ENCODE measurements around the gene POU2AF3.

POU2AF3 gene

DNA sequence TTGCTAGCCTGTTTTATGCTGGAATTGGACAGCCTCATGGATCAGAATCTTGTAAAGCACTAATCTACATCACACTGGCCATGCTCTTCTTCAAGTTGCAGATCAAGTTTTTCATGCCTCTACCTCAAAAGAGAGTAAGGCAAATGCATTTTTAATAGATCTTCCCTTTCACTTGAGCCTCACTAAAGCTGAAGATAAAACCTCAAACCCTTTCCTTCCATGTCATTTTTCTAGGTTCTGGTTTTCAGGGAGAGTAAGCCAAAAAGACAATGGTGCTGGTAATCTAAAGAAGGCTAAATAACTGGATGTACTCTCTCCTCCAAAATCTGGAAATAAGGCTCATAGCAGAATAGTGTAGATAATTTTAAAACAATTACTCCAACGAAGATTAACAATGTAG, 52.5 kb downstream of the POU2AF3 start:
- no peak for DNase-seq (ENCODE audit: low read depth, low spot score)
- H3K9ac ChIP-seq (ENCODE audit: insufficient read length) = no peak overlapping the region

DNA sequence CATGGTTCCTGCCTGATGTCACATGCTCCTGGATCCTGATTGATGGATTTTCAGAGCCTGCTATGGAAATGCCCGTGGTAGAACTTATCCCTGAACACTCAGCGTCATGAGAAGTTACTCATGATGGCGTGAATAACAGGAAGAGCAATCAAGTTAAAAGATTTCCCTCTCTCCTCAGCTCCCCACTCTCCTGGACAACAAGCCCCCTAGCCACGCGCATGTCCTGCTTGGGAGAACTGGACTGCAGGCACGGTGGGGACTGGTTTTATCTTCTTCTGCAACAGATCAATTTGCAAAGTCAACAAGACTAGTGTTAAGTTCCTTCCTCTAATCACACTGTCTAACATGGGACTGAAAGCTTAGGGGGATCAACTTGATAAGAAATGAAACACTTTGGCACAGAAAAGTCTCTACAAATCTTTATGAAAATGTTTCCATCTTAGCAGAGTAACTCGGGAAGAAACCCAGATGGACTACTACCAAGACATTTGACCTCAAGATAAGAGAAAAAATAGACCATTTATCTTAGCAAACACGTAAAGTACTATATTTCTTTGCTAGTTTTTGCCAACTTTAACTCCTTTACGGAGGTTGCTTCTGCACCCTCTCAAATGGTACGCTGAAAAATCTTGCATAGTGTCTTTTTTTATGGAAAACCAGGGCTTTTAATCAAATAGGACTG, 53.2 kb downstream of the POU2AF3 start:
- Histone ChIP-seq H3K4me3 (no peak overlapping the region), H3K9ac (ENCODE audit: insufficient read length) (no peak overlapping the region), H3K27ac (no peak overlapping the region), H3K9me3 (ENCODE audit: low read depth, low read length) (no peaks in the 10 kb centered on the region), H3K36me3 (ENCODE audit: insufficient read depth, low read length) (no peaks in the 10 kb centered on the region)
- no peak for TF ChIP-seq EZH2 (IDR thresholded peaks at IDR 0.05)
- no peak for DNase-seq (ENCODE audit: low read depth, low spot score)

More for the DNA sequence above, 52.5 kb downstream of the POU2AF3 start:
- Histone ChIP-seq H3K4me3 (no peak overlapping the region), H3K27ac (no peak overlapping the region), H3K36me3 (ENCODE audit: insufficient read depth, low read length) (no peaks in the 10 kb centered on the region), H3K9me3 (ENCODE audit: low read depth, low read length) (no peaks in the 10 kb centered on the region)
- TF ChIP-seq EZH2 (IDR thresholded peaks at IDR 0.05) (no peak), FOXP2 (optimal IDR thresholded peaks at IDR 0.05; ENCODE audit: control extremely low read depth, extremely low read length, insufficient read depth) (no peak), POLR2AphosphoS5 (IDR thresholded peaks at IDR 0.05; ENCODE audit: borderline replicate concordance, low read depth, low read length) (no peak)

DNA sequence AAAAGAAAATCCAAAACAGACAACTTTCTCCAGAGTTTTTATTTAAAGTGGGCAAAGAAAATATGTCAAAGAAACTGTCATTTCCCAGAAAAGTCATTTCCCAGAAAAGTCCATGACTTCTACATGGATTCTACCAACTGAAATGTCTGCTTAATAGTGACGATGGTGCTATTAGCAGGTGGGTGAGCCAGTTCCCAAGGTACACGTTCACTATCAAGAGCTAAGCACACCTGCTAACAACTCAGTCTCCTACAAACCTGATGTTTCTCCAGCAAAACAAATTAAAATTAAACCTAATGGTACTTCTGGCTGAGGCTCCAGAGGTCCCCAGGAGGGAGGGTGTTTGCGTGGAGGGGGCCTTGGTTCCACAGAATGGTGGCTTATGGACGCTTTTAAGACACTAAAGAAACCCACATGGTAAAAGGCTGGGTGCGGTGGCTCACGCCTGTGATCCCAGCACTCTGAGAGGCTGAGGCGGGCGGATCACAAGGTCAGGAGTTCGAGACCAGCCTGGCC, 53.9 kb downstream of the POU2AF3 start:
- no peak for DNase-seq (ENCODE audit: low read depth, low spot score)
- H3K36me3 ChIP-seq (ENCODE audit: insufficient read depth, low read length) = no peaks in the 10 kb centered on the region
- H3K9me3 ChIP-seq (ENCODE audit: low read depth, low read length) = no peaks in the 10 kb centered on the region
- H3K9ac ChIP-seq (ENCODE audit: insufficient read length) = no peak overlapping the region
- no peak overlapping the region for H3K27ac ChIP-seq
- H3K4me3 ChIP-seq = no peak overlapping the region
- no peak for TF ChIP-seq POLR2AphosphoS5 (IDR thresholded peaks at IDR 0.05; ENCODE audit: borderline replicate concordance, low read depth, low read length)
- no peak for TF ChIP-seq FOXP2 (optimal IDR thresholded peaks at IDR 0.05; ENCODE audit: control extremely low read depth, extremely low read length, insufficient read depth)
- no peak for TF ChIP-seq EZH2 (IDR thresholded peaks at IDR 0.05)

DNA sequence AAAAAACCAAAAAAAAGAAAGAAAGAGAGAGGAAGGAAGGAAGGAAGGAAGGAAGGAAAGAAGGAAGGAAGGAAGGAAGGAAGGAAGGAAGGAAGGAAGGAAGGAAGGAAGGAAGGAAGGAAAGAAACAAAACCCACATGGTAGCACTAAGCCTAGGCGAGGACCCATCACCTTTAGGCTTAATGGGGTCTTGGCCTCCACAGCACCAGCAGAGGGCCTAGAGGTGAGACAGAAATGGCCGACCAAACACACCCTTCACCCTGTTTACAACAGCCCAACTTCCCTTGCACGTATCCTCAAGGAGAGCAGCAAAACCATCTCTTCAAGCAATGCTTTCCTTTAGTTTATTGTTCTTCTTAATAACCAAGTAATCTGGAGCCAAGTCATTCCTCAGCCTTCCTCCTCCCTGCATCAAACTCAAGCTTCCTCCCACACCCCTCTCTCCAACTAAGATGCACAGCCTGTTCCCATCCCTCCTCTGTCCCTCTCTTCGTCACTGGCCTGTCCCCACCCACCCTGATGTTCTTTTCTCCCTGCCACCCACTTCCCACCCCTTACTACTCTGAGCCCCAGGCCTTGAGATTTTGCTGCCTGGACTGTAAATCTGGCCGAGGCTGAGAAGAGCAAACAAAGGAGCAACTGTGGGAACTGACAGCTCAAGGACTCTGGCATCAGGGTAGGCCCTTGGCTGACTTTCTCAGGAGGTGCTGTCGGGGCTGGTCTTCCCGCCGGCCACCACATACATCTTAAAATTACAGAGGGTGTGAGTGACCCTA, 54.8 kb downstream of the POU2AF3 start:
- H3K9ac ChIP-seq (ENCODE audit: insufficient read length) = no peak overlapping the region
- no peak for DNase-seq (ENCODE audit: low read depth, low spot score)
- H3K4me3 ChIP-seq = no peak overlapping the region
- H3K9me3 ChIP-seq (ENCODE audit: low read depth, low read length) = no peaks in the 10 kb centered on the region
- no peaks in the 10 kb centered on the region for H3K36me3 ChIP-seq (ENCODE audit: insufficient read depth, low read length)
- TF ChIP-seq EZH2 (IDR thresholded peaks at IDR 0.05) (no peak), POLR2AphosphoS5 (IDR thresholded peaks at IDR 0.05; ENCODE audit: borderline replicate concordance, low read depth, low read length) (no peak), FOXP2 (optimal IDR thresholded peaks at IDR 0.05; ENCODE audit: control extremely low read depth, extremely low read length, insufficient read depth) (no peak)
- H3K27ac ChIP-seq = no peak overlapping the region

DNA sequence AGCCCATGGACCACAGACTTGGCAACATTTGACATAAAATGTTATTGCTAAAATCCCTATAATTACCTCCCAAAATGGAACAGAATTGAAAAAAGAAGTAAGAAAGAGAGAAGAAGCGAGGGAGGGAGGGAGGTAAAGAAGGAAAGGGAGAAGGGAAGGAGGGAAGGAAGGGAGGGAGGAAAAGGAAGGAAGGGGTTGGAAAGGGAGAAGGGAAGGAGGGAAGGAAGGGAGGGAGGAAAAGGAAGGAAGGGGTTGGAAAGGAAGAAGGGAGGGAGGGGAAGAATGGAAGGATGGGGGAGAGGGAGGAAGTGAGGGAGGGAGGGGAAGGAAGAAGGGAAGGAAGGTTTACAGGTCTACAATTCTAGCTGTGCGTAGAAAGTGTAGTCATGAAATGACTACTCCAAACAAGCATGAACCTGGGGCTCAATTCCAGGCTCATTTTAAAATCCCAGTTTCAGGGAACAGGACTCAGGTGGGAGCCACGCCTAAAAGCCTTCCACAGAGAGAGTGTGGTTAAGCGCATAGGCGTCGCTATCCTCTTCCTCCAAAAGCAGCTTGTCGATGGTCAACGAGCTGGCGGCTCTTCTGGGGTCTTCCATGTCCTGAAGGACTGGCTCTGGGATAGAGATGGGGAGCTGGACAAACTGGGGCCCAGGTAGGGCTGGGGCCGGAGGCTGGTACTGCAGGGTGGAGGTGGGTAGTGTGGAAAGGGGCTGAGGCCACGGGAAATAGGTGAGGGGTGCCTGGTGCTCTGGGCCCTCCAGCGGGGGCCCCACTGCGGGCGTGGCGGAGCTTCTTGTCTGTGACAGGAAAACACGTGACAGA, 55.6 kb downstream of the POU2AF3 start:
- Histone ChIP-seq H3K9me3 (ENCODE audit: low read depth, low read length) (no peaks in the 10 kb centered on the region), H3K27ac (no peak overlapping the region), H3K9ac (ENCODE audit: insufficient read length) (no peak overlapping the region), H3K4me3 (no peak overlapping the region), H3K36me3 (ENCODE audit: insufficient read depth, low read length) (no peaks in the 10 kb centered on the region)
- TF ChIP-seq POLR2AphosphoS5 (IDR thresholded peaks at IDR 0.05; ENCODE audit: borderline replicate concordance, low read depth, low read length) = no peak
- no peak for TF ChIP-seq FOXP2 (optimal IDR thresholded peaks at IDR 0.05; ENCODE audit: control extremely low read depth, extremely low read length, insufficient read depth)
- TF ChIP-seq EZH2 (IDR thresholded peaks at IDR 0.05) = no peak
- DNase-seq (ENCODE audit: low read depth, low spot score) = no peak

DNA sequence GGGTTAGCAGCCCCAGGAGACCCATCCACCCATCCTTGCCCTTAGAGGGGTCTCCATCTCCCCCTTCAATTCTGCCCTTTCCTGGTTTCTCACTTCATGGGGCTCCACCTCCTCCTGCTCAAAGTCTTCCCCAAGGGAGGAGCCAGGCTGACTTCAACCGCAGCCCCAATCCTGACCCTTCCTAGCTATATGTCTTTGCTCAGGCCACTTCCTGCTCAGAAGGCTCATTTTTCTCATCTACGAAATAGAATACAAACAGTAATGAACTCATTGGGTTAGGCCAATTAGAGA, 56.2 kb downstream of the POU2AF3 start:
- Histone ChIP-seq H3K36me3 (ENCODE audit: insufficient read depth, low read length) (no peaks in the 10 kb centered on the region), H3K9me3 (ENCODE audit: low read depth, low read length) (no peaks in the 10 kb centered on the region), H3K4me3 (no peak overlapping the region), H3K27ac (no peak overlapping the region), H3K9ac (ENCODE audit: insufficient read length) (no peak overlapping the region)
- DNase-seq (ENCODE audit: low read depth, low spot score) = no peak
- TF ChIP-seq FOXP2 (optimal IDR thresholded peaks at IDR 0.05; ENCODE audit: control extremely low read depth, extremely low read length, insufficient read depth) (no peak), EZH2 (IDR thresholded peaks at IDR 0.05) (no peak), POLR2AphosphoS5 (IDR thresholded peaks at IDR 0.05; ENCODE audit: borderline replicate concordance, low read depth, low read length) (no peak)

DNA sequence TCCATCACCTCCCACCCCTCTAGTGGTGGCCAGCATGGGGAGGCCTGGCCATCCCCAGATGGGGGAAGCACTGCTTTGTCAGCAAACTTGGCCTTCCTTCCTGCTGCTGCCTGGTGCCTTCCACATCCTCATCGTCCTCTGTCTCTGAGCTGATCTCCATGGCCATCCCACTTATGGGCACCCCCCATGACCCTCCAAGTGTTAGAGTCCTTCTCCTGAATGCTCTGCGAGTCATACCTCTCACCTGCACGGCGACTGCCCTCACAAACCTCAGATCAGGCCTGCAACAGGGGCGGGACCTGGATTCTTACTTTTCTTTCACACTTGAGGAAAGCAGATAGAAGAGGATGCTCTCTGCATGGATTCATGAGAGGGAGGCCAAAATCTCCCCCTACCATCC, 56.8 kb downstream of the POU2AF3 start:
- Histone ChIP-seq H3K27ac (no peak overlapping the region), H3K4me3 (no peak overlapping the region), H3K9ac (ENCODE audit: insufficient read length) (no peak overlapping the region), H3K36me3 (ENCODE audit: insufficient read depth, low read length) (no peaks in the 10 kb centered on the region), H3K9me3 (ENCODE audit: low read depth, low read length) (no peaks in the 10 kb centered on the region)
- DNase-seq (ENCODE audit: low read depth, low spot score) = no peak
- TF ChIP-seq EZH2 (IDR thresholded peaks at IDR 0.05) (no peak), FOXP2 (optimal IDR thresholded peaks at IDR 0.05; ENCODE audit: control extremely low read depth, extremely low read length, insufficient read depth) (no peak), POLR2AphosphoS5 (IDR thresholded peaks at IDR 0.05; ENCODE audit: borderline replicate concordance, low read depth, low read length) (no peak)

DNA sequence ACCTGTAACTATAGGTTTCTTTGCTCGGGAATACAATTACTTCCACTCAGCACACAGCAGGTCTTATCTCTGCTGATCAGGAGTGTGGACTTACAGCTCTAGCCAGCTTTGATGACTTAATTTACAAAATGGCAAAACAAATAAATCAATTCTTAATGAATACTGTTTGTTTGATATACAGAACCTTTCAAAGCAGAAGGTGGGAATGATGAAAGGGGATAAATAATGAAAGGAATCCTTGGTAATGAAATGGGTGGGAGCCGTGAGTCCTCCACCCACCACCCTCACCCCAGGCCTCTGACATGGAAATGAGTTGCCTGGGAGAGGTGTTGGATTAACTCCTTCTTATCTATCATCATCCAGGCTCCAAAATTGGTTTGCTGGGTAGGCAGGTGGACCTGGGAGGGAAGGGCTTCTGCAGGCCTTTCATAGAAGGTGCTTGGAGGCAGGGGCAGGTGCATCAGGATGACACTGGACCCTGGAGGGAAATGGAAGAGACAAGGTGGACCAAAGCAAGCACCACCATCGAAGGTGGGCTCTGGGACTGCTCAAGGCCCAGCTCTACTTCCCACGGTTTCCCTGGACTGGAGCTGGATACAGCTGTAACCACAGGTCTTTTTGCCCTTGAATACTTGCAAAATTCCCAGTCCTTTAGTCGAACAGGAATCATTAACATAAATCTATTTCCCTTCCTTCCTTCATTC, 57.8 kb downstream of the POU2AF3 start:
- no peak for DNase-seq (ENCODE audit: low read depth, low spot score)
- Histone ChIP-seq H3K27ac (no peak overlapping the region), H3K9me3 (ENCODE audit: low read depth, low read length) (no peaks in the 10 kb centered on the region), H3K36me3 (ENCODE audit: insufficient read depth, low read length) (no peaks in the 10 kb centered on the region), H3K9ac (ENCODE audit: insufficient read length) (no peak overlapping the region), H3K4me3 (no peak overlapping the region)
- no peak for TF ChIP-seq FOXP2 (optimal IDR thresholded peaks at IDR 0.05; ENCODE audit: control extremely low read depth, extremely low read length, insufficient read depth)
- TF ChIP-seq POLR2AphosphoS5 (IDR thresholded peaks at IDR 0.05; ENCODE audit: borderline replicate concordance, low read depth, low read length) = no peak
- TF ChIP-seq EZH2 (IDR thresholded peaks at IDR 0.05) = no peak

Data from SK-N-MC (cell line).